Choroid plexus epithelial cell (primary cell): Measurements from ENCODE around the gene B4GALNT1.

Experiments
- DNase-seq: peaks from one replicate; pipeline ENCODE4 v3.0.0-alpha.2; 2010; ENCODE audit warnings: low read depth
- H3K4me3 ChIP-seq: 2 replicates; pipeline ENCODE4 v1.5.1; 2011; ENCODE audit warnings: low read depth, mild to moderate bottlenecking, control low read depth, low read length, moderate library complexity
- TF ChIP-seq, protein P1 (sequence below): conservative IDR thresholded peaks from 2 replicates; pipeline ENCODE4 v1.5.1; 2011; ENCODE audit warnings: low read depth, mild to moderate bottlenecking, control low read depth, inconsistent platforms, low read length, moderate library complexity

The B4GALNT1 gene

DNA sequence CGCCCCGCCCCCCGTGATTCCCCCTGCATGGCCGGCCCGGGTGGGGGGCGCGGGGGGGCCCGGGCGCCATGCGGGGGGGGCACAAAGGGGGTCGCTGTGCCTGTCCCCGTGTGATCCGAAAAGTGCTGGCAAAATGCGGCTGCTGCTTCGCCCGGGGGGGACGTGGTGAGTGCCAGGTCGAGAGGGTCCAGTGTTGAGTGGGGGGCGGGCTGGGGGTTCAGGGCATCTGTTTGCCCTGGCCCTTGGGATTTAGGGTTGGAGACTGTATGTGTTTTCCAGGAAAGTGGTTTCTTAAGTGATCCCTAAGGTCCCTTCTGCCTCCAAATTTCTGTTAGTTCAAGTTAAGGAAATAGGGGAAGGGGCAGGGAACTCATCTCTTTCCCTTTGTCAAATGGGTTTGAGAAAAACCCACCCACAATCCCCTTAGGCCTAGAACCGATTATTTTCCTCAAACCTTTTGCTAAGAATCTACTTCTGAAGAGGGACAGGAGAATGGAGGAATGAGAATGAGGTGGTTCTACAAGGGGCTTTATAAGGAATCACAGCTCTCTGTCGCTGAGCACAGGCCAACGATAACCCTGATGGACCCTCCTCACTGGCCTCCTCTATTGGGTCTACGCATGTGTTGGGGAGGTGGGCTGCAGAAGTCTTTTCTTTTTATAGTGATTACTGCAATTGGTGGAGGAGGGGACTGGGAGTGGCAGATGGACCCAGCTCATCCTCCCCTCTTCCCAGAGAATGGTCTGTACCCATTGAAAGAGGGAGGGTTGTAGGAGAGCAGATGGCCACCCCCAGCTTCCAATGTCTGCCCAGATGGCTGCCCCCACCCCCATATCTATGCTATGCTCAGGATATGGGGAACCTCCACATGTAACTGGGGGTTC, 20.9 kb downstream of the B4GALNT1 start:
- DNase-seq: no peak
- TF ChIP-seq, protein P1, sequence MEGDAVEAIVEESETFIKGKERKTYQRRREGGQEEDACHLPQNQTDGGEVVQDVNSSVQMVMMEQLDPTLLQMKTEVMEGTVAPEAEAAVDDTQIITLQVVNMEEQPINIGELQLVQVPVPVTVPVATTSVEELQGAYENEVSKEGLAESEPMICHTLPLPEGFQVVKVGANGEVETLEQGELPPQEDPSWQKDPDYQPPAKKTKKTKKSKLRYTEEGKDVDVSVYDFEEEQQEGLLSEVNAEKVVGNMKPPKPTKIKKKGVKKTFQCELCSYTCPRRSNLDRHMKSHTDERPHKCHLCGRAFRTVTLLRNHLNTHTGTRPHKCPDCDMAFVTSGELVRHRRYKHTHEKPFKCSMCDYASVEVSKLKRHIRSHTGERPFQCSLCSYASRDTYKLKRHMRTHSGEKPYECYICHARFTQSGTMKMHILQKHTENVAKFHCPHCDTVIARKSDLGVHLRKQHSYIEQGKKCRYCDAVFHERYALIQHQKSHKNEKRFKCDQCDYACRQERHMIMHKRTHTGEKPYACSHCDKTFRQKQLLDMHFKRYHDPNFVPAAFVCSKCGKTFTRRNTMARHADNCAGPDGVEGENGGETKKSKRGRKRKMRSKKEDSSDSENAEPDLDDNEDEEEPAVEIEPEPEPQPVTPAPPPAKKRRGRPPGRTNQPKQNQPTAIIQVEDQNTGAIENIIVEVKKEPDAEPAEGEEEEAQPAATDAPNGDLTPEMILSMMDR: no peak
- H3K4me3 ChIP-seq: peak overlapping the region; percentile 70

DNA sequence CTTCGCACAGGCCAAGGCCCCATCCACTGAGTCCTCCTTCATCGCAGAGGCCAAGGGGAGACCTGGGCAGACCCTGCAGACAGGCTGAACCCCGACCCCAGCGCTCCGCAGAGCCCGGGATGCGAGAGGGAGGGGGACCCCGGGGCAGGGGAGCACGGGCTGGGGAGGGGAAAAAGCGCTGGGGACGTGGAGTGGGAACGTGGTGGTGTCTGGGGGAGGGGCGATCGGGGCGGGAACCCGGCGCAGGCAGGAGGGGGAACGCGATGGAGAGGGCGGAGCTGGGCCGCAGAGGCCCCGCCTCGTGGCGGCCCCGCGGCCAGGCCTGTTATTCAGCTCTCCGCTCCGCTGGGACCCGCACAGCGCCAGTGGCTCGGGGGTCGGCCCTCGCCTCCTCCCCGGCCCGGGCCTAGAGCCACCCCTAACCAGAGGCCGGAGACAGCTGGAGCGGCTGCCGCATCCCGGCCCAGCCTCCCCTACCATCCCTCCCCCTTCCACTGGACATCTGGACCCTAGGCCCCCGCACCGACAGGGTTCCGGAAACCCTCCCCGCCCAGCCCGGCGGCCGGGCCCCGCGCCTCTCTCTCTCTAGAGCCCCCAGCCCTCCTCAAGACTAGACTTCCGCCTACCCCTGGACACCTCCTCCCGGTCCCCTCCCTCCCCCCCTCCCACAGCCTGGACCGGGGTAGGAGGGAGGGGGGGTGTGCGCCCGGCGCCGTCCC, 21.7 kb downstream of the B4GALNT1 start, which contains the start of gene ARHGEF25:
ARHGEF25 (plus strand) TSS at position 328 of the 719 bp plus-strand sequence. CDS start 460 bp downstream, outside the sequence.
- H3K4me3 ChIP-seq: peak within 1 kb of the TSS; percentile 70
- TF ChIP-seq, protein P1: no peak
- DNase-seq: peak; percentile 55

GRCh38 chr12:57610554-57611107, 22.4 kb downstream of the B4GALNT1 start:
- TF ChIP-seq, protein P1: no peak
- DNase-seq: no peak
- H3K4me3 ChIP-seq: peak overlapping the region; percentile 70

DNA sequence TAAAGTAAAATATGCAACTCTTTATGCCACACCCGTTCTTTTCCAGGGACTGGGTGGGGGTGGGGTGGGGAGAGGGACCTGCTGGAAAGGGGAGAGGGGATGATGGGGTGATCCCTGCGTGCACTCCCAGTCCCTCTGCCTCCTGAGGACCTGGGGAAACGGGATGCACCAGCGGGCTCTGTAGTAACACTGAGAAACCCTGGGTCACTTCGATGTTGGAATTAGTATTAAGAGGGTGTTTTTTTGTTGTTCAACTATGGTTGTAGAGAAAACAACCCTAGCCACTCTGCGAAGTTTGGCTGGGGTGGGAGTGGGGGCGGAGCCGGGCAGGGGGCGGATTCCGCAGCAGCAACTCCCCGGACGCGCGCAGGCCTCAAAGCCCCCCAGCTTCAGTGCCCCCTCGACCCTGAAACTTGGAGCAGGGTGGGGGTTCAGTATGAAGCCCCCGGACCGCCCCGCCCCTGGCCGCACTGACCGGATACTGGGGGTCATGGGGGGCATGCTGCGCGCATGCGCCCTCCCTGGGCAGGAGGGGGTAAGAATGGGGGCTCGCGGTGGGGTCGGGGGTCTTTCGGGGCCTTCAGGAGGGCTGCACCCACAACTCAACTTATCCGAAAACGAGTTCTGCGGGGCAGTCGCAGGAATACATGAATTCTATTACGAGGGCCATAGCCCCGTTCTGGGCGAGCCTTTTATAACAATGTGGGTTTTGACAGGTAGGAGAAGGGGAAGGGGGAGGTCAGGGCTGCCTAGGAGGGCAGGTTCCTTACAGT, 23.0 kb downstream of the B4GALNT1 start:
- TF ChIP-seq, protein P1: no peak
- H3K4me3 ChIP-seq: peak overlapping the region; percentile 70

GRCh38 chr12:57609101-57609780, 23.8 kb downstream of the B4GALNT1 start:
- TF ChIP-seq, protein P1: no peak
- no peak overlapping the region for H3K4me3 ChIP-seq
- no peak for DNase-seq

More for the DNA sequence above, 23.0 kb downstream of the B4GALNT1 start:
- DNase-seq: no peak
